Neuronal stem cell (in vitro differentiated cells): ENCODE results near the gene MAP3K9.

Experiments
- DNase-seq: peaks from one replicate; pipeline ENCODE4 v3.0.0-alpha.2; 2013; ENCODE audit warnings: low spot score
- H2AFZ ChIP-seq: one replicate; pipeline ENCODE4 v1.6.1; 2013; ENCODE audit warnings: mild to moderate bottlenecking, low read length, inconsistent platforms
- H2AK5ac ChIP-seq: 2 replicates; pipeline ENCODE4 v1.6.1; 2013; ENCODE audit warnings: low read depth, mild to moderate bottlenecking, inconsistent platforms, low read length, moderate library complexity, mixed read lengths
- H2BK120ac ChIP-seq: 2 replicates; pipeline ENCODE4 v1.6.1; 2013; ENCODE audit warnings: low read depth, mild to moderate bottlenecking, inconsistent platforms, low read length, moderate library complexity, mixed read lengths
- H2BK12ac ChIP-seq: one replicate; pipeline ENCODE4 v1.6.1; 2013; ENCODE audit warnings: low read length, inconsistent platforms
- H2BK15ac ChIP-seq: 2 replicates; pipeline ENCODE4 v1.6.1; 2013; ENCODE audit warnings: mild to moderate bottlenecking, low read length, inconsistent platforms, mixed read lengths
- H2BK5ac ChIP-seq: one replicate; pipeline ENCODE4 v1.6.1; 2013; ENCODE audit warnings: inconsistent platforms, mild to moderate bottlenecking, low read length, moderate library complexity
- H3K14ac ChIP-seq: one replicate; pipeline ENCODE4 v1.6.1; 2013; ENCODE audit warnings: low read length, inconsistent platforms
- H3K18ac ChIP-seq: 2 replicates; pipeline ENCODE4 v1.6.1; 2013; ENCODE audit warnings: low read length, inconsistent platforms
- H3K23ac ChIP-seq: 2 replicates; pipeline ENCODE4 v1.6.1; 2013; ENCODE audit warnings: low read depth, mild to moderate bottlenecking, mixed read lengths, low read length, inconsistent platforms; ENCODE audit not compliant: poor library complexity
- H3K27ac ChIP-seq: replicated peaks from 3 replicates; pipeline ENCODE4 v1.5.1; 2013; ENCODE audit warnings: low read length, inconsistent platforms
- H3K27me3 ChIP-seq, 3 experiments: 2 replicates each; pipeline ENCODE4 v1.6.1; 2013; ENCODE audit warnings: low read length in 3 of 3, mild to moderate bottlenecking in 2 of 3, inconsistent platforms in 1 of 3, low read depth in 1 of 3, mixed read lengths in 1 of 3, moderate library complexity in 1 of 3; ENCODE audit not compliant: control insufficient read depth in 3 of 3, insufficient read depth in 3 of 3
- H3K36me3 ChIP-seq, 2 donors: replicated peaks in 1 of 2; 2 replicates each; pipeline ENCODE4 v1.6.1; 2013; ENCODE audit warnings: low read length in 2 of 2; ENCODE audit not compliant: control insufficient read depth in 2 of 2, insufficient read depth in 2 of 2
- H3K4ac ChIP-seq: 2 replicates; pipeline ENCODE4 v1.6.1; 2013; ENCODE audit warnings: inconsistent platforms, mild to moderate bottlenecking, low read length, moderate library complexity
- H3K4me1 ChIP-seq, 2 donors: 1 replicate in 1 of 2; 2 replicates in 1 of 2; pipeline ENCODE4 v1.6.1; 2013; ENCODE audit warnings: low read length in 2 of 2, low read depth in 1 of 2; ENCODE audit not compliant: control insufficient read depth in 2 of 2, insufficient read depth in 1 of 2
- H3K4me2 ChIP-seq: one replicate; pipeline ENCODE4 v1.6.1; 2013; ENCODE audit warnings: mild to moderate bottlenecking, low read length, inconsistent platforms; ENCODE audit not compliant: insufficient read depth, poor library complexity, severe bottlenecking
- H3K4me3 ChIP-seq, 2 donors: 2 replicates each; pipeline ENCODE4 v1.5.1; 2013; ENCODE audit warnings: low read length in 2 of 2, mild to moderate bottlenecking in 2 of 2, inconsistent platforms in 1 of 2, moderate library complexity in 1 of 2
- H3K79me1 ChIP-seq: one replicate; pipeline ENCODE4 v1.6.1; 2013; ENCODE audit warnings: low read depth, mild to moderate bottlenecking, inconsistent platforms, low read length, moderate library complexity
- H3K9ac ChIP-seq: one replicate; pipeline ENCODE4 v1.6.1; 2013; ENCODE audit warnings: mild to moderate bottlenecking, low read depth, low read length, inconsistent platforms; ENCODE audit not compliant: poor library complexity
- H3K9me3 ChIP-seq, 2 donors: replicated peaks in 1 of 2; 2 replicates each; pipeline versions ENCODE3 to v1.6.1; 2013; ENCODE audit warnings: low read length in 2 of 2, mild to moderate bottlenecking in 2 of 2, inconsistent platforms in 1 of 2, low read depth in 1 of 2, mixed read lengths in 1 of 2, moderate library complexity in 1 of 2; ENCODE audit not compliant: control insufficient read depth in 2 of 2, insufficient read depth in 1 of 2
- H4K8ac ChIP-seq: one replicate; pipeline ENCODE4 v1.6.1; 2013; ENCODE audit warnings: low read depth, mild to moderate bottlenecking, inconsistent platforms, low read length, moderate library complexity
- H4K91ac ChIP-seq: one replicate; pipeline ENCODE4 v1.6.1; 2013; ENCODE audit warnings: low read length, low read depth, mild to moderate bottlenecking, inconsistent platforms; ENCODE audit not compliant: poor library complexity
- WGBS, 2 donors: extraction: QIAGEN DNeasy Blood & Tissue Kit; methylation state at CpG; one replicate each; pipeline ENCODE4 v1.1.7; 2013; ENCODE audit warnings: missing lambda C conversion rate in 2 of 2, mixed read lengths in 1 of 2; ENCODE audit not compliant: insufficient read length in 2 of 2, insufficient replicate concordance in 1 of 2; ENCODE audit errors: extremely low coverage in 2 of 2; 5-methylcytosine and 5-hydroxymethylcytosine counted together

Gene MAP3K9

GRCh38 chr14:70711451-70711850 is 97.9 kb downstream of the MAP3K9 start:
- H3K36me3 ChIP-seq: no peaks in the 10 kb centered on the region
- WGBS, 2 donors: no CpG with 5 or more reads among the region's 1 CpG
- no peak overlapping the region for H2BK12ac ChIP-seq
- no peak overlapping the region for H2BK5ac ChIP-seq
- H2BK120ac ChIP-seq: no peak overlapping the region
- H3K9me3 ChIP-seq: no peaks in the 10 kb centered on the region
- peaks cover 0 to 3% of the 10 kb centered on the region in 2 donors for H3K4me1 ChIP-seq
- no peak overlapping the region for H3K9ac ChIP-seq
- H2AFZ ChIP-seq: no peak overlapping the region
- H4K91ac ChIP-seq: no peak overlapping the region
- H3K23ac ChIP-seq: no peak overlapping the region
- H3K79me1 ChIP-seq: no peaks in the 10 kb centered on the region
- peaks cover 0 to 6% (median 0%) of the 10 kb centered on the region in 3 experiments for H3K27me3 ChIP-seq
- no peak overlapping the region for H2BK15ac ChIP-seq
- no peak overlapping the region for H3K18ac ChIP-seq
- H3K4ac ChIP-seq: no peak overlapping the region
- no peak for DNase-seq
- no peak overlapping the region for H3K14ac ChIP-seq
- H3K4me3 ChIP-seq: no peak overlapping the region
- H4K8ac ChIP-seq: no peak overlapping the region
- no peak overlapping the region for H3K27ac ChIP-seq
- no peak overlapping the region for H2AK5ac ChIP-seq
- H3K4me2 ChIP-seq: no peak overlapping the region

GRCh38 chr14:70709726-70710382 is 99.5 kb downstream of the MAP3K9 start:
- no peak overlapping the region for H3K4me3 ChIP-seq
- no peak overlapping the region for H3K14ac ChIP-seq
- DNase-seq: no peak
- peak overlapping the region; percentile 45 for H3K18ac ChIP-seq
- H2BK120ac ChIP-seq: no peak overlapping the region
- H3K79me1 ChIP-seq: no peaks in the 10 kb centered on the region
- H3K4me2 ChIP-seq: no peak overlapping the region
- no peaks in the 10 kb centered on the region for H3K9me3 ChIP-seq
- H2AK5ac ChIP-seq: no peak overlapping the region
- no peak overlapping the region for H3K23ac ChIP-seq
- no peak overlapping the region for H3K27ac ChIP-seq
- no peak overlapping the region for H3K4ac ChIP-seq
- H2BK15ac ChIP-seq: no peak overlapping the region
- no CpG with 5 or more reads among the region's 8 CpGs for WGBS, 2 donors
- no peaks in the 10 kb centered on the region for H3K36me3 ChIP-seq
- no peak overlapping the region for H4K8ac ChIP-seq
- H2AFZ ChIP-seq: no peak overlapping the region
- no peak overlapping the region for H2BK12ac ChIP-seq
- H3K27me3 ChIP-seq: peaks cover 0 to 6% (median 0%) of the 10 kb centered on the region in 3 experiments
- no peak overlapping the region for H2BK5ac ChIP-seq
- no peak overlapping the region for H4K91ac ChIP-seq
- H3K9ac ChIP-seq: no peak overlapping the region
- H3K4me1 ChIP-seq: peaks cover 0 to 7% of the 10 kb centered on the region in 2 donors

- peaks cover 0 to 6% (median 0%) of the 10 kb centered on the region in 3 experiments for H3K27me3 ChIP-seq
- no peak overlapping the region for H4K8ac ChIP-seq
- no peak overlapping the region for H3K27ac ChIP-seq
- no peak overlapping the region for H3K4me3 ChIP-seq
- H4K91ac ChIP-seq: no peak overlapping the region
- H2AK5ac ChIP-seq: no peak overlapping the region
- H3K36me3 ChIP-seq: no peaks in the 10 kb centered on the region
- H3K14ac ChIP-seq: no peak overlapping the region
- H3K18ac ChIP-seq: no peak overlapping the region
- H3K4me2 ChIP-seq: no peak overlapping the region
- no CpG with 5 or more reads among the region's 15 CpGs for WGBS, 2 donors
- no peak overlapping the region for H2BK12ac ChIP-seq
- no peak overlapping the region for H2BK5ac ChIP-seq
- no peak for DNase-seq
- no peak overlapping the region for H3K9ac ChIP-seq
- no peak overlapping the region for H2BK120ac ChIP-seq
- H3K9me3 ChIP-seq: no peaks in the 10 kb centered on the region
- no peaks in the 10 kb centered on the region for H3K79me1 ChIP-seq
- no peak overlapping the region for H2BK15ac ChIP-seq
- H2AFZ ChIP-seq: no peak overlapping the region
- H3K4me1 ChIP-seq: peaks cover 0 to 7% of the 10 kb centered on the region in 2 donors
- no peak overlapping the region for H3K4ac ChIP-seq
- no peak overlapping the region for H3K23ac ChIP-seq
Measured at GRCh38 chr14:70708717-70709570, 100.4 kb downstream of the MAP3K9 start.
